HCT116 (cell line): ENCODE measurements around the gene TRIM9. TPM values are rescaled to one million over a fixed set of nuclear protein-coding genes. Genes with fewer than 3 reads are reported as not detected.

Experiments
- ATAC-seq: fragments of 200-7000 bp; cut with Tn5 transposase; 2 replicates; pipeline ENCODE4 v1.9.1; 2020; ENCODE audit warnings: mild to moderate bottlenecking, moderate library complexity
- BruUV-seq: library from RNA; stranded (reverse); fragments of 400-500 nt; replicated peaks from 2 replicates; lab custom pipeline; 2021; lab: Mats Ljungman, UMichigan
- CTCF ChIA-PET: fragments of 300-600 bp; sonication (Branson Sonifier 250); formaldehyde crosslinking; loops from one replicate; lab custom pipeline; 2021; ENCODE audit warnings: antibody characterized with exemption; lab: Charles Lee
- POLR2A ChIA-PET: fragments of 300-600, 350-600 bp; sonication (Branson Sonifier 250); formaldehyde crosslinking; loops from one replicate; lab custom pipeline; 2021; ENCODE audit warnings: antibody characterized with exemption; lab: Charles Lee
- RAD21 ChIA-PET, 2 experiments: fragments of 300-600 bp; sonication (Branson Sonifier 250); formaldehyde crosslinking; loops; one replicate each; lab custom pipeline; 2023; ENCODE audit warnings: low total read pairs in 2 of 2; ENCODE audit not compliant: uncharacterized antibody in 2 of 2, unreplicated experiment in 2 of 2, low non-redundant PET in 1 of 2; lab: Charles Lee
- DNase-seq: peaks from one replicate; pipeline ENCODE4 v3.0.0-alpha.2; 2010; ENCODE audit warnings: low read depth, low spot score
- H2AFZ ChIP-seq: fragments of 200-600 bp; shearing (Covaris generic), sonication (generic); 2 replicates; pipeline ENCODE4 v1.6.1; 2017; ENCODE audit warnings: low read depth, mixed run types, mixed read lengths, antibody characterized with exemption, low read length; ENCODE audit not compliant: poor library complexity, severe bottlenecking
- H3K27ac ChIP-seq: 2 replicates; pipeline ENCODE4 v1.5.1; 2012; ENCODE audit warnings: low read depth, low read length
- H3K27me3 ChIP-seq: fragments of 200-600 bp; sonication (generic); 2 replicates; pipeline ENCODE4 v1.6.1; 2016; ENCODE audit warnings: mixed run types, low read length, mixed read lengths; ENCODE audit not compliant: insufficient read depth
- H3K36me3 ChIP-seq, 2 experiments: fragments of 200-500 bp in 1 of 2; fragments of 200-600 bp in 1 of 2; sonication (Bioruptor generic) in 1 of 2; sonication (generic) in 1 of 2; 2 replicates each; pipeline versions ENCODE4 v1.5.1 to v1.6.1; 2014 to 2016; ENCODE audit warnings: low read length in 2 of 2, inconsistent platforms in 1 of 2, mixed read lengths in 1 of 2, mixed run types in 1 of 2; ENCODE audit not compliant: insufficient read depth in 2 of 2, control insufficient read depth in 1 of 2
- H3K4me1 ChIP-seq, 2 experiments: fragments of 200-600 bp in 1 of 2; sonication (generic) in 1 of 2; 2 replicates each; pipeline versions ENCODE4 v1.5.1 to v1.6.1; 2012 to 2017; ENCODE audit warnings: low read length in 2 of 2, inconsistent platforms in 1 of 2, mild to moderate bottlenecking in 1 of 2, mixed read lengths in 1 of 2, mixed run types in 1 of 2, moderate library complexity in 1 of 2; ENCODE audit not compliant: insufficient read depth in 2 of 2, control insufficient read depth in 1 of 2
- H3K4me2 ChIP-seq: fragments of 200-600 bp; sonication (generic); 2 replicates; pipeline ENCODE4 v1.6.1; 2017; ENCODE audit warnings: mixed run types, low read length, mixed read lengths
- H3K4me3 ChIP-seq, 2 experiments: fragments of 200-600 bp in 1 of 2; sonication (generic) in 1 of 2; replicated peaks in 1 of 2; 2 replicates each; pipeline ENCODE4 v1.5.1; 2011 to 2016; ENCODE audit warnings: low read length in 2 of 2, control low read depth in 1 of 2, low read depth in 1 of 2, mild to moderate bottlenecking in 1 of 2, mixed read lengths in 1 of 2, mixed run types in 1 of 2
- H3K79me2 ChIP-seq: fragments of 200-600 bp; sonication (generic); 2 replicates; pipeline ENCODE4 v1.6.1; 2017; ENCODE audit warnings: mild to moderate bottlenecking, mixed run types, low read length, moderate library complexity, mixed read lengths; ENCODE audit not compliant: insufficient read depth
- H3K9ac ChIP-seq: fragments of 200-600 bp; sonication (generic); 2 replicates; pipeline ENCODE4 v1.6.1; 2016; ENCODE audit warnings: low read length, mixed read lengths
- H3K9me2 ChIP-seq: fragments of 200-600 bp; sonication (generic), shearing (Covaris generic); 2 replicates; pipeline ENCODE4 v1.6.1; 2017; ENCODE audit warnings: mixed run types, mild to moderate bottlenecking, moderate library complexity; ENCODE audit not compliant: insufficient read depth
- H3K9me3 ChIP-seq, 2 experiments: fragments of 200-500 bp in 1 of 2; fragments of 200-600 bp in 1 of 2; sonication (Bioruptor generic) in 1 of 2; sonication (generic) in 1 of 2; 2 replicates each; pipeline ENCODE4 v1.6.1; 2014 to 2017; ENCODE audit warnings: low read length in 2 of 2, mixed read lengths in 2 of 2, inconsistent platforms in 1 of 2, low read depth in 1 of 2, mild to moderate bottlenecking in 1 of 2, mixed run types in 1 of 2, moderate library complexity in 1 of 2; ENCODE audit not compliant: control insufficient read depth in 1 of 2, insufficient read depth in 1 of 2
- H4K20me1 ChIP-seq: fragments of 200-600 bp; sonication (generic), shearing (Covaris generic); 2 replicates; pipeline ENCODE4 v1.6.1; 2017; ENCODE audit warnings: mixed run types, mild to moderate bottlenecking, moderate library complexity; ENCODE audit not compliant: insufficient read depth
- CBX3 ChIP-seq: IDR thresholded peaks from 2 replicates; pipeline ENCODE4 v1.6.1; 2012; ENCODE audit warnings: low read depth
- ELF1 ChIP-seq: IDR thresholded peaks from 2 replicates; pipeline ENCODE4 v1.6.1; 2012; ENCODE audit warnings: low read depth, borderline replicate concordance
- EZH2 ChIP-seq: fragments of 200-600 bp; sonication (generic); IDR thresholded peaks from 2 replicates; pipeline ENCODE4 v1.6.1; 2017; ENCODE audit warnings: antibody characterized with exemption, mixed run types
- EZH2phosphoT487 ChIP-seq: fragments of 200-600 bp; IDR thresholded peaks from 2 replicates; pipeline ENCODE4 v1.6.1; 2018; ENCODE audit warnings: antibody characterized with exemption, borderline replicate concordance
- FOSL1 ChIP-seq: IDR thresholded peaks from 2 replicates; pipeline ENCODE4 v1.6.1; 2012; ENCODE audit warnings: low read depth
- POLR2A ChIP-seq: IDR thresholded peaks from 2 replicates; pipeline ENCODE4 v1.7.0; 2011; ENCODE audit warnings: borderline replicate concordance; ENCODE audit not compliant: insufficient read depth, insufficient read length; ENCODE audit errors: extremely low read depth
- POLR2AphosphoS5 ChIP-seq: IDR thresholded peaks from 2 replicates; pipeline ENCODE4 v1.6.1; 2011; ENCODE audit warnings: mild to moderate bottlenecking, low read depth, low read length, moderate library complexity
- SIN3A ChIP-seq: IDR thresholded peaks from 2 replicates; pipeline ENCODE4 v1.6.1; 2012; ENCODE audit warnings: low read depth
- SP1 ChIP-seq: IDR thresholded peaks from 2 replicates; pipeline ENCODE4 v1.6.1; 2012; ENCODE audit warnings: low read depth
- SRF ChIP-seq: IDR thresholded peaks from 2 replicates; pipeline ENCODE4 v1.6.1; 2012; ENCODE audit warnings: low read depth
- YY1 ChIP-seq: IDR thresholded peaks from 2 replicates; pipeline ENCODE4 v1.6.1; 2011; ENCODE audit warnings: low read length, low read depth, moderate library complexity, mild to moderate bottlenecking; ENCODE audit not compliant: insufficient replicate concordance; ENCODE audit errors: extremely low read depth
- ZFX ChIP-seq: fragments of 450-650 bp; IDR thresholded peaks from 2 replicates; pipeline ENCODE4 v1.6.1; 2017
- ZNF274 ChIP-seq: fragments of 200-500 bp; sonication (Bioruptor generic); IDR thresholded peaks from 2 replicates; pipeline ENCODE4 v1.6.1; 2014; ENCODE audit warnings: mild to moderate bottlenecking, low read depth, low read length, inconsistent platforms
- intact Hi-C: fragments of 100-400 bp; cut with micrococcal nuclease; formaldehyde crosslinking; loops from 2 replicates; pipeline ENCODE4 v1.10.0; 2022
- total RNA-seq: library from RNA; stranded (reverse); gene quantifications from one replicate; pipeline ENCODE4 v1.2.1, GENCODE V29; 2021; ENCODE audit not compliant: unreplicated experiment
- TF ChIP-seq, protein P1 (sequence below): IDR thresholded peaks from 2 replicates; pipeline ENCODE4 v1.6.1; 2012
- TF ChIP-seq, protein P2 (sequence below): IDR thresholded peaks from 2 replicates; pipeline ENCODE4 v1.6.1; 2012; ENCODE audit warnings: low read depth

TRIM9 gene
- total RNA-seq, 1 experiment from 2014 or later = 4.6 TPM

DNA sequence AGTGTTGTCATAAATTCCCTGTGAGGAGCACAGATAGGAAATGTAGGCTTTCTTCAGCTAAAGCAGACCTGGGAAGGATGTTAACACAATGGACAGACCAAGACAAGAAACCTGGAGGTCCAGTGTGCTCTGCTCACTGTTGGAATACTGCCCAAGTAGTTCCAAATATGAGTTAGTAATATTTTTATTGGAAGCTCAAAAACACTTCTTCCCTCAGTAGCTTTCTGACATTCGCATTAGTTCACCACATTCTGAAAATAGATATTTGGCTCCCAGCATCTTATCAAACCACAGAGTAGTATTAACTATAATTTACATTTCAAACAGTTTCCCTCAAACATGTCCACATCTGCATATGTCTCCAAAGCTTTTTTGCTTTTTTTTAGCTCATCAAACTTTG, 75.8 kb downstream of the TRIM9 start (continued):
- no peak for TF ChIP-seq ZNF274
- no peak for TF ChIP-seq EZH2phosphoT487
- no peak for TF ChIP-seq EZH2
- TF ChIP-seq, protein P1, sequence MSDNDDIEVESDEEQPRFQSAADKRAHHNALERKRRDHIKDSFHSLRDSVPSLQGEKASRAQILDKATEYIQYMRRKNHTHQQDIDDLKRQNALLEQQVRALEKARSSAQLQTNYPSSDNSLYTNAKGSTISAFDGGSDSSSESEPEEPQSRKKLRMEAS = no peak
- TF ChIP-seq, protein P2, sequence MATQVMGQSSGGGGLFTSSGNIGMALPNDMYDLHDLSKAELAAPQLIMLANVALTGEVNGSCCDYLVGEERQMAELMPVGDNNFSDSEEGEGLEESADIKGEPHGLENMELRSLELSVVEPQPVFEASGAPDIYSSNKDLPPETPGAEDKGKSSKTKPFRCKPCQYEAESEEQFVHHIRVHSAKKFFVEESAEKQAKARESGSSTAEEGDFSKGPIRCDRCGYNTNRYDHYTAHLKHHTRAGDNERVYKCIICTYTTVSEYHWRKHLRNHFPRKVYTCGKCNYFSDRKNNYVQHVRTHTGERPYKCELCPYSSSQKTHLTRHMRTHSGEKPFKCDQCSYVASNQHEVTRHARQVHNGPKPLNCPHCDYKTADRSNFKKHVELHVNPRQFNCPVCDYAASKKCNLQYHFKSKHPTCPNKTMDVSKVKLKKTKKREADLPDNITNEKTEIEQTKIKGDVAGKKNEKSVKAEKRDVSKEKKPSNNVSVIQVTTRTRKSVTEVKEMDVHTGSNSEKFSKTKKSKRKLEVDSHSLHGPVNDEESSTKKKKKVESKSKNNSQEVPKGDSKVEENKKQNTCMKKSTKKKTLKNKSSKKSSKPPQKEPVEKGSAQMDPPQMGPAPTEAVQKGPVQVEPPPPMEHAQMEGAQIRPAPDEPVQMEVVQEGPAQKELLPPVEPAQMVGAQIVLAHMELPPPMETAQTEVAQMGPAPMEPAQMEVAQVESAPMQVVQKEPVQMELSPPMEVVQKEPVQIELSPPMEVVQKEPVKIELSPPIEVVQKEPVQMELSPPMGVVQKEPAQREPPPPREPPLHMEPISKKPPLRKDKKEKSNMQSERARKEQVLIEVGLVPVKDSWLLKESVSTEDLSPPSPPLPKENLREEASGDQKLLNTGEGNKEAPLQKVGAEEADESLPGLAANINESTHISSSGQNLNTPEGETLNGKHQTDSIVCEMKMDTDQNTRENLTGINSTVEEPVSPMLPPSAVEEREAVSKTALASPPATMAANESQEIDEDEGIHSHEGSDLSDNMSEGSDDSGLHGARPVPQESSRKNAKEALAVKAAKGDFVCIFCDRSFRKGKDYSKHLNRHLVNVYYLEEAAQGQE = no peak
- TF ChIP-seq ELF1 = no peak
- TF ChIP-seq POLR2AphosphoS5 = no peak
- TF ChIP-seq YY1 = no peak

GRCh38 chr14:51018521-51018920, 76.4 kb downstream of the TRIM9 start:
- ATAC-seq = no peak
- no peak for TF ChIP-seq POLR2A
- no peak for TF ChIP-seq EZH2
- TF ChIP-seq SP1 = no peak
- TF ChIP-seq ZFX = no peak
- no peak for TF ChIP-seq SRF
- TF ChIP-seq YY1 = no peak
- TF ChIP-seq FOSL1 = no peak
- TF ChIP-seq, protein P2 = no peak
- TF ChIP-seq, protein P1 = no peak
- no peak for TF ChIP-seq SIN3A
- TF ChIP-seq CBX3 = no peak
- TF ChIP-seq ELF1 = no peak
- H3K36me3 ChIP-seq = no peaks in the 10 kb centered on the region

More at GRCh38 chr14:51018521-51018920, 76.4 kb downstream of the TRIM9 start:
- H3K27ac ChIP-seq = no peak overlapping the region
- no peak for DNase-seq
- POLR2A ChIA-PET = no interaction called here
- H3K79me2 ChIP-seq = no peaks in the 10 kb centered on the region
- no peaks in the 10 kb centered on the region for H3K9me2 ChIP-seq
- H3K9ac ChIP-seq = no peak overlapping the region
- H3K27me3 ChIP-seq = no peaks in the 10 kb centered on the region
- H4K20me1 ChIP-seq = no peaks in the 10 kb centered on the region
- CTCF ChIA-PET = no interaction called here
- no peaks in the 10 kb centered on the region for H3K4me1 ChIP-seq
- no peak overlapping the region for H3K4me2 ChIP-seq
- H3K9me3 ChIP-seq = no peaks in the 10 kb centered on the region
- no peak overlapping the region for H3K4me3 ChIP-seq
- H2AFZ ChIP-seq = no peak overlapping the region
- intact Hi-C loops = no loop called here
- RAD21 ChIA-PET = no interaction called here
- BruUV-seq = no TSS peak
